GM12801 (cell line): Measurements from ENCODE around the gene RHOA.

Experiments
- CTCF ChIP-seq: IDR thresholded peaks from one replicate; pipeline ENCODE4 v1.5.1; 2011; ENCODE audit warnings: control low read depth; ENCODE audit not compliant: insufficient read length; ENCODE audit errors: extremely low read depth

RHOA gene

GRCh38 chr3:49389297-49389696, 22.5 kb downstream of the RHOA start:
- TF ChIP-seq CTCF, result no peak

DNA sequence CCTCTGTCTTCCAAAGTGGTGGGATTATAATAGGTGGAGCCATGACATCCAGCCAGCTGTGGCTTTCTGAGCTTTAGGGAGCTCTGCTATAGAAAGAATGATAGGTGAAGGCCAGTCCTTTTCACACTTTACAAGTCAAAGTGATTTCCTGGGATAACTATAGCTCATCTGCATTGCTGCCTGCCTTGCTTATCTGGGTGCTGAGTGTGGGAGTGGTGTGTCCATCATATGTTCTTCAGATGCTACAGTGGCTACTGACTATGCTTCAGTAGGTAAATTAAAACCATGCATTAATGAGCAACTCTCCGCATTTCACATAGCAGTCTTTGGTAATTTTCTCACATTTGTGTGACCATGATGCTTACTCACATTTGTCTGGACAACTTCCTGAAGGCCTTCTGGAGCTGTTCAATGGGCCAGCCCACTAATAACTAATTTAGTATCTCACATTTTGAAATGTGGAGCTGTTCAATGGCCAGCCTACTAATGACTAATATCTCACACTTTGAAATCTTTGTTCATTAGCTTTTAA, 23.4 kb downstream of the RHOA start:
- TF ChIP-seq CTCF, result no peak

DNA sequence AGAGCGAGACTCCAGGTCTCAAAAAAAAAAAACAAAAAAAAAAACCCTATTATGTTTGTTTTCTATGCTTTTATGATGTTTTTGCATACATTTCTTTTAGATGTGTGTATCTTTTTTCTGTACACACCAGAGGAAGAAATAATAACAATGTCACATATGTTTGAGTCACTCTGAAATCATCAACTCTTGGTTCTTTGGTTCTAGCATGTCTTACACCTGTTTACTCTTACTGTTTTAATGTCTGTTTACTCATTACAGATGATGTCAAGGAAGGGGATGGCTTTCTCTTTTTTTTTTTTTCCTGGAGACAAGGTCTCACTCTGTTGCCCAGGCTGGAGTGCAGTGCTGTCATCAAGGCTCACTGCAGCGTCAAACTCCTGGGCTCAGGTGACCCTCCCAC, 24.1 kb downstream of the RHOA start:
- TF ChIP-seq CTCF, result no peak

GRCh38 chr3:49386056-49386756, 25.6 kb downstream of the RHOA start:
- TF ChIP-seq CTCF, result no peak

DNA sequence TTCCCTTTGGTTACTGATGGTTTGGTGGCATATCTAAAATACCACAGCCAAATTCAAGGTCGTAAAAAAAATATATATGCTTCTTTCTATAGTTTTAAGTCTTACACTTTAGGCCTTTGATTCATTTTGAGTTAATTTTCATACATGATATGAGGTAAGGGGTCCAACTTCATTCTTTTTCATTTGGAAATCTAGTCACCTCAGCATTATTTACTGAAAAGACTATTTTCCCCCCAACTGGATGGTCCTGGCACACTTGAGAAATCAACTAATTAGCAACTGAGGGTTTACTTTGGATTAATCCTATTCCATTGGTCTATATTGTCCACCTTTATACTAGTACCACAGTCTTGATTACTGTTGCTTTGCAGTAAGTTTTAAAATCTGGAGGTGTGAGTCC, 26.2 kb downstream of the RHOA start:
- no peak for TF ChIP-seq CTCF

- TF ChIP-seq CTCF, result no peak
Measured at GRCh38 chr3:49383387-49383786, 28.4 kb downstream of the RHOA start.

- no peak for TF ChIP-seq CTCF
Measured at GRCh38 chr3:49378249-49378895, 33.4 kb downstream of the RHOA start.
